A549 (cell line): ENCODE results near the gene DOLPP1.

Experiments
- POLR2A ChIP-seq: IDR thresholded peaks from 2 replicates; pipeline ENCODE4 v1.6.1; 2012; ENCODE audit warnings: mild to moderate bottlenecking, low read length
- TF ChIP-seq, protein P1 (sequence below): IDR thresholded peaks from 2 replicates; pipeline ENCODE4 v1.6.1; 2012; ENCODE audit warnings: low read depth, borderline replicate concordance

DNA sequence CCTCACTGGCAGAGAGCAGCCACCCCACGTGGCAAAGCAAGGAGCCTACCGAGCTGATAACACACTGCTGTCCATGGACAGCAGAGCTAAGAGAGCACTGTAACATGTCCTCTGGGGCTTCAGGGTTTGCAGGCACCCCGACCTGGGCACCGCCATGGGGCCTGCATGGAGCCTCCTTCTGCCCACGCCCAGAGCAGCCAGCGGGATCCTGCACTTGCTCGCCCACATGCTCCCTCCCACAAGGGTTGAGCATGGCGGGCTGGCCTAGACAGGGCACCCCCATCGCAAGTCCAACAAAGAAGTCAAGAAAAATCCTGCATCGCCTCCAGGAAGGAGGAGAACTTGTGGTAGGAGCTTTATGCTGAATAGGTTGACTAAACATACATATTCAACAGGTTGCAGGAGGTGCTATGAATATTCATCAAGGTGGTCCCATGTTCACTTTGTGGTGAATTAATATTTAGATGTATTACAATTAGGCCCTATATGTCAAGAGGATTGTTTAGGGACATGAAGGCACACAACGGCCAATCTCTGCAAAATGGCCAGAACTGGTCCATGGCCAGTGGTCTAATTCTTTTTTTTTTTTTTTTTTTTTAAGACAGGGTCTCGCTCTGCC lies 48.3 kb upstream of the DOLPP1 start:
- TF ChIP-seq, protein P1, sequence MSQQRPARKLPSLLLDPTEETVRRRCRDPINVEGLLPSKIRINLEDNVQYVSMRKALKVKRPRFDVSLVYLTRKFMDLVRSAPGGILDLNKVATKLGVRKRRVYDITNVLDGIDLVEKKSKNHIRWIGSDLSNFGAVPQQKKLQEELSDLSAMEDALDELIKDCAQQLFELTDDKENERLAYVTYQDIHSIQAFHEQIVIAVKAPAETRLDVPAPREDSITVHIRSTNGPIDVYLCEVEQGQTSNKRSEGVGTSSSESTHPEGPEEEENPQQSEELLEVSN: no peak
- TF ChIP-seq POLR2A: no peak
